Activated T-helper 2 cell treated with anti-CD3 and anti-CD28 coated beads, Interferon-gamma antibody, Interleukin-2, Interleukin-4, amounts not matched to agents 10 μg/mL and 5 μg/mL and 100 μg/mL, durations not matched to agents 14 hours and 24 hours and 36 hours (primary cell): ENCODE measurements around the gene KLHDC4. TPM values are rescaled to one million over a fixed set of nuclear protein-coding genes. Genes with fewer than 3 reads are reported as not detected.
"Not testable (repeated sequence)": the region's sequence is repeated elsewhere in the genome, so short reads cannot be mapped to it uniquely, and the experiment has no call there.

Experiments used
- DNase-seq: peaks from one replicate; pipeline ENCODE4 v3.0.0; 2021; ENCODE audit warnings: low spot score
- H3K27ac Mint-ChIP-seq: one replicate; pipeline ENCODE4 v1.8.0; 2021; ENCODE audit warnings: mixed read lengths
- H3K27me3 Mint-ChIP-seq: one replicate; pipeline ENCODE4 v1.8.0; 2021; ENCODE audit warnings: low read depth, mixed read lengths
- H3K36me3 Mint-ChIP-seq: one replicate; pipeline ENCODE4 v1.8.0; 2021; ENCODE audit warnings: low read depth, mixed read lengths
- H3K4me1 Mint-ChIP-seq: one replicate; pipeline ENCODE4 v1.8.0; 2021; ENCODE audit warnings: low read depth, mixed read lengths
- H3K4me3 Mint-ChIP-seq: one replicate; pipeline ENCODE4 v1.8.0; 2021; ENCODE audit warnings: low read depth, mild to moderate bottlenecking, moderate library complexity, mixed read lengths
- H3K9me3 Mint-ChIP-seq: one replicate; pipeline ENCODE4 v1.8.0; 2021; ENCODE audit warnings: mixed read lengths
- intact Hi-C: fragments of 100-400 bp; cut with micrococcal nuclease; formaldehyde crosslinking; loops from one replicate; pipeline ENCODE4 v1.15.1; 2023
- total RNA-seq: library from RNA; stranded (reverse); gene quantifications from 2 replicates; pipeline ENCODE4 v1.2.3, GENCODE V29; 2022

KLHDC4 gene
- total RNA-seq, 1 donor from 2014 or later: 73.1 TPM

- Mint-ChIP-seq H3K4me1 (peaks cover 53% of the 10 kb centered on the region), H3K36me3 (no peaks in the 10 kb centered on the region), H3K27ac (peak overlapping the region; percentile 94)
These were observed 13.2 kb upstream of the KLHDC4 start for GRCh38 chr16:87778830-87779579.

GRCh38 chr16:87778476-87778829, 12.7 kb upstream of the KLHDC4 start:
- peak overlapping the region; percentile 77 for H3K4me3 Mint-ChIP-seq
- H3K27ac Mint-ChIP-seq: peak overlapping the region; percentile 94
- no peaks in the 10 kb centered on the region for H3K36me3 Mint-ChIP-seq
- DNase-seq: no peak
- intact Hi-C loops: loop anchor here (1.0 to 10.0 kb wide), 5 partner anchors 49 to 656 kb away; partner anchors contain the start of genes BANP and FBXO31
- H3K9me3 Mint-ChIP-seq: no peaks in the 10 kb centered on the region
- H3K27me3 Mint-ChIP-seq: no peaks in the 10 kb centered on the region
- peaks cover 53% of the 10 kb centered on the region for H3K4me1 Mint-ChIP-seq

More at GRCh38 chr16:87778830-87779579, 13.2 kb upstream of the KLHDC4 start:
- Mint-ChIP-seq H3K4me3 (peak overlapping the region; percentile 77), H3K9me3 (no peaks in the 10 kb centered on the region), H3K27me3 (no peaks in the 10 kb centered on the region)
- intact Hi-C loops: loop anchor here (1.0 to 10.0 kb wide), 8 partner anchors 48 to 656 kb away; partner anchors contain the start of genes BANP and FBXO31
- DNase-seq: peak; percentile 92

GRCh38 chr16:87773836-87774235, 8.1 kb upstream of the KLHDC4 start:
- peaks cover 34% of the 10 kb centered on the region for H3K4me1 Mint-ChIP-seq
- H3K4me3 Mint-ChIP-seq, H3K27ac Mint-ChIP-seq, H3K27me3 Mint-ChIP-seq, DNase-seq, H3K36me3 Mint-ChIP-seq, H3K9me3 Mint-ChIP-seq: not testable (repeated sequence)
- intact Hi-C loops: loop anchor here (10.0 kb wide), 2 partner anchors 389 to 661 kb away; partner anchors contain the start of gene FBXO31

GRCh38 chr16:87767456-87767855, 1.7 kb upstream of the KLHDC4 start:
- DNase-seq, H3K27me3 Mint-ChIP-seq, H3K9me3 Mint-ChIP-seq, intact Hi-C loops: not testable (repeated sequence)
- peaks cover 20% of the 10 kb centered on the region for H3K4me1 Mint-ChIP-seq
- H3K27ac Mint-ChIP-seq: peak overlapping the region; percentile 36
- H3K4me3 Mint-ChIP-seq: peak overlapping the region; percentile 100
- H3K36me3 Mint-ChIP-seq: peaks cover 18% of the 10 kb centered on the region

- Mint-ChIP-seq H3K27me3 (no peaks in the 10 kb centered on the region), H3K36me3 (peaks cover 25% of the 10 kb centered on the region), H3K27ac (peak overlapping the region; percentile 99)
These were observed 655 bp upstream of the KLHDC4 start for GRCh38 chr16:87766485-87766797.

GRCh38 chr16:87765473-87765775, 362 bp downstream of the KLHDC4 start:
- peaks cover 35% of the 10 kb centered on the region for H3K36me3 Mint-ChIP-seq
- H3K4me1 Mint-ChIP-seq: peaks cover 22% of the 10 kb centered on the region
- peak overlapping the region; percentile 100 for H3K4me3 Mint-ChIP-seq
- no peaks in the 10 kb centered on the region for H3K27me3 Mint-ChIP-seq
- peak overlapping the region; percentile 84 for H3K27ac Mint-ChIP-seq
- peak; percentile 30 for DNase-seq
- no peaks in the 10 kb centered on the region for H3K9me3 Mint-ChIP-seq
- intact Hi-C loops: no loop called here

More at GRCh38 chr16:87766485-87766797, 655 bp upstream of the KLHDC4 start:
- intact Hi-C loops: loop anchor here (1.0 kb wide), 1 partner anchor 105 kb away; no protein-coding TSS in a partner anchor
- Mint-ChIP-seq H3K9me3 (no peaks in the 10 kb centered on the region), H3K4me1 (peaks cover 22% of the 10 kb centered on the region), H3K4me3 (peak overlapping the region; percentile 100)
- DNase-seq: no peak

GRCh38 chr16:87764600-87765472, 950 bp downstream of the KLHDC4 start:
- intact Hi-C loops: no loop called here
- no peak for DNase-seq
- Mint-ChIP-seq H3K4me3 (peak overlapping the region; percentile 92), H3K27ac (peak overlapping the region; percentile 84), H3K36me3 (peaks cover 38% of the 10 kb centered on the region), H3K4me1 (peaks cover 22% of the 10 kb centered on the region), H3K27me3 (no peaks in the 10 kb centered on the region), H3K9me3 (no peaks in the 10 kb centered on the region)

GRCh38 chr16:87762620-87763019, 3.2 kb downstream of the KLHDC4 start:
- no peaks in the 10 kb centered on the region for H3K9me3 Mint-ChIP-seq
- H3K4me3 Mint-ChIP-seq: no peak overlapping the region
- intact Hi-C loops: no loop called here
- H3K27me3 Mint-ChIP-seq: no peaks in the 10 kb centered on the region
- DNase-seq: no peak
- H3K4me1 Mint-ChIP-seq: peaks cover 16% of the 10 kb centered on the region
- H3K27ac Mint-ChIP-seq: no peak overlapping the region
- peaks cover 51% of the 10 kb centered on the region for H3K36me3 Mint-ChIP-seq

GRCh38 chr16:87762071-87762571, 3.7 kb downstream of the KLHDC4 start:
- Mint-ChIP-seq H3K9me3 (no peaks in the 10 kb centered on the region), H3K27ac (no peak overlapping the region), H3K27me3 (no peaks in the 10 kb centered on the region), H3K4me3 (no peak overlapping the region), H3K36me3 (peaks cover 51% of the 10 kb centered on the region), H3K4me1 (peaks cover 16% of the 10 kb centered on the region)
- DNase-seq: no peak
- intact Hi-C loops: no loop called here

- DNase-seq: no peak
- H3K27me3 Mint-ChIP-seq: no peaks in the 10 kb centered on the region
- no peak overlapping the region for H3K27ac Mint-ChIP-seq
- peaks cover 58% of the 10 kb centered on the region for H3K36me3 Mint-ChIP-seq
- no peaks in the 10 kb centered on the region for H3K9me3 Mint-ChIP-seq
- intact Hi-C loops: no loop called here
- no peak overlapping the region for H3K4me3 Mint-ChIP-seq
- peaks cover 16% of the 10 kb centered on the region for H3K4me1 Mint-ChIP-seq
These were observed 4.7 kb downstream of the KLHDC4 start for GRCh38 chr16:87761060-87761459.

- no peak overlapping the region for H3K27ac Mint-ChIP-seq
- H3K9me3 Mint-ChIP-seq: no peaks in the 10 kb centered on the region
- intact Hi-C loops: no loop called here
- H3K4me3 Mint-ChIP-seq: no peak overlapping the region
- no peaks in the 10 kb centered on the region for H3K27me3 Mint-ChIP-seq
- H3K36me3 Mint-ChIP-seq: peaks cover 66% of the 10 kb centered on the region
- no peak for DNase-seq
- H3K4me1 Mint-ChIP-seq: peaks cover 5% of the 10 kb centered on the region
These were observed 7.9 kb downstream of the KLHDC4 start for GRCh38 chr16:87757841-87758426.

GRCh38 chr16:87754535-87754934, 11.3 kb downstream of the KLHDC4 start:
- no peaks in the 10 kb centered on the region for H3K9me3 Mint-ChIP-seq
- H3K27ac Mint-ChIP-seq: no peak overlapping the region
- peaks cover 64% of the 10 kb centered on the region for H3K36me3 Mint-ChIP-seq
- H3K4me1 Mint-ChIP-seq: no peaks in the 10 kb centered on the region
- no peak overlapping the region for H3K4me3 Mint-ChIP-seq
- intact Hi-C loops: no loop called here
- DNase-seq: no peak
- H3K27me3 Mint-ChIP-seq: no peaks in the 10 kb centered on the region
